ENCODE measurements around the gene SYNM.
A peak's percentile ranks its signal among the peaks of the same experiment; 100 is the strongest.

SYNM gene

DNA sequence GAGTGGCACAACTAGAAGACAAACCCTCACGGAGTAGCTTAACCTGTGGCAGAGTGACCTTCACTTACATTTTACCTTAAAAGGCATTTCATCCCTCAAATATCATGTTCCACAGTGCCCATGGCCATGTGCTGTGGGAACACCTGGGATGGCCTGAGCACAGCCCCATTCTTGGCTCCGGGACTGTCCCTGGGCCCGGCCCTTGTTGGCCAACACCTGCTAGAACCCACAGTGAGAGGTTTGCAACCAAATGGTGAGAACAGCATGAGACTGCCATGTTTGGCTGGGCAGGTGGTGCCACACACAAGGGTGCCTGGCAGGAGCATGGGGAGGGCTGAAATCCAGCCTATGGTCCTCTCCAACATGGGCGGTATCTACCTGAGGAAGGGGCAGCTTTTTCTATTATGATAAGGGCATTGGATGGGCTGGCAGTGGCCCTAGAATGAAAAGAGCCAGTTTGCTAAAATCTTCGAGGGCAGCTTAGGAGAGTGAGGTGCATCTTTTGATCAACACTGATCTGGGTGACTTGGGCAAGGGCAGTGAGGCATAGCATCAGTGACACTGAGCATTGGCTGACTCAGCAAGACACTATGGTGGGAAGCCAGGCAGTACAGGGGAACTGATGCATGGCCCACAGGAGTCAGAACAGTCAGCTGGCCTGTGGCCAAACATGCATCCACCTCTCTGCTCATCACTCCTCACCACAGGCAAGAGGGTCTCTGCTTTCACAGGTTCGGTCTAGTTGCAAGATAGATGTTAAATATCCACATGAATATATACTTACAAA is 53.9 kb downstream of the SYNM start:
- no peaks in the 10 kb centered on the region for H3K27me3 ChIP-seq (ENCODE audit: low read depth, low read length)
- no peak overlapping the region for H3K9ac ChIP-seq (ENCODE audit: low read length)
- H4K20me1 ChIP-seq (ENCODE audit: insufficient read depth, low read length), result no peaks in the 10 kb centered on the region
- no peak overlapping the region for H3K4me3 ChIP-seq (ENCODE audit: low read length)
- no peaks in the 10 kb centered on the region for H3K36me3 ChIP-seq (replicated peaks; ENCODE audit: low read depth, low read length)
- no peaks in the 10 kb centered on the region for H3K9me3 ChIP-seq (ENCODE audit: insufficient read depth, low read length)
- no peak for TF ChIP-seq EZH2phosphoT487 (IDR thresholded peaks at IDR 0.05; ENCODE audit: low read depth)
- TF ChIP-seq, protein P1, sequence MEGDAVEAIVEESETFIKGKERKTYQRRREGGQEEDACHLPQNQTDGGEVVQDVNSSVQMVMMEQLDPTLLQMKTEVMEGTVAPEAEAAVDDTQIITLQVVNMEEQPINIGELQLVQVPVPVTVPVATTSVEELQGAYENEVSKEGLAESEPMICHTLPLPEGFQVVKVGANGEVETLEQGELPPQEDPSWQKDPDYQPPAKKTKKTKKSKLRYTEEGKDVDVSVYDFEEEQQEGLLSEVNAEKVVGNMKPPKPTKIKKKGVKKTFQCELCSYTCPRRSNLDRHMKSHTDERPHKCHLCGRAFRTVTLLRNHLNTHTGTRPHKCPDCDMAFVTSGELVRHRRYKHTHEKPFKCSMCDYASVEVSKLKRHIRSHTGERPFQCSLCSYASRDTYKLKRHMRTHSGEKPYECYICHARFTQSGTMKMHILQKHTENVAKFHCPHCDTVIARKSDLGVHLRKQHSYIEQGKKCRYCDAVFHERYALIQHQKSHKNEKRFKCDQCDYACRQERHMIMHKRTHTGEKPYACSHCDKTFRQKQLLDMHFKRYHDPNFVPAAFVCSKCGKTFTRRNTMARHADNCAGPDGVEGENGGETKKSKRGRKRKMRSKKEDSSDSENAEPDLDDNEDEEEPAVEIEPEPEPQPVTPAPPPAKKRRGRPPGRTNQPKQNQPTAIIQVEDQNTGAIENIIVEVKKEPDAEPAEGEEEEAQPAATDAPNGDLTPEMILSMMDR (IDR thresholded peaks at IDR 0.05; ENCODE audit: low read depth, low read length), result no peak
- no peak overlapping the region for H3K4me2 ChIP-seq (ENCODE audit: low read length)
- no peak overlapping the region for H3K27ac ChIP-seq (ENCODE audit: low read length)
- H3K4me1 ChIP-seq (ENCODE audit: low read length), result peaks cover 9% of the 10 kb centered on the region
- no peak overlapping the region for H2AFZ ChIP-seq (ENCODE audit: low read depth, low read length)
- no peaks in the 10 kb centered on the region for H3K79me2 ChIP-seq (ENCODE audit: low read length)

DNA sequence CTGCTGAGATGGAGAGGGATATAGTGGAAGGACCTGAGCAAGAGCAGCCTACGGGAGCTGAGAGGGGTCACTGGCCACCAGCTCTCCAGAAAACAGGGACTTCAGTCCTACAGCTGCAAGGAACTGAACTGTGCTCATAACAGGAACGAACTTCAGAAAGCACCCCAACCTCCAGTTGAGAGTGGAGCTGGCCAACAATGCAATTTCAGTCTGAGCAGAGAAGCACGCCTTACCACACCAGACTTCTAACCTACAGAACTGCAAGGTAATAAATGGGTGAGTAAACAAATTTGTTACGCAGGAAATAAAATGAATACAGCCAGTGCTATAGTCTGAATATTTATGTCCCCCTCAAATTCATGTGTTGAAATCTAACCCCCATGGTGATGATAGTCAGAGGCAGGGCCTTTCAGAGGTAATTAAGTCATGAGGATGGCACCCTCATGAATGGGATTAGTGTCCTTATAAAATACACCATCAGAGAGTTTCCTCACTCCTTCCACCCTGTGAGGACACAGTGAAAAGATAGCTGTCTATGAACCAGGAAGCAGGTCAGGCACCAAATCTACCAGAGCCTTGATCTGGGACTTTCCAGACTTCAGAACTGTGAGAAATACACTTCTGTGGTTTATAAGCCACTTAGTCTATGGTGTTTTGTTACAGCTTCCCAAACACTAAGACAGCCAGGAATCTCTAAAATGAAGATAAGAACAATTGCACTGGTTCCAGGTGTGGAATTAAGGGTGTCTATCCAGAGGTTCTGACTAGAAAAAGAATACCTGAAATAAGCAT is 58.6 kb downstream of the SYNM start:
- no peak for TF ChIP-seq EZH2phosphoT487 (IDR thresholded peaks at IDR 0.05; ENCODE audit: low read depth)
- no peaks in the 10 kb centered on the region for H4K20me1 ChIP-seq (ENCODE audit: insufficient read depth, low read length)
- H3K36me3 ChIP-seq (replicated peaks; ENCODE audit: low read depth, low read length), result no peaks in the 10 kb centered on the region
- H3K27me3 ChIP-seq (ENCODE audit: low read depth, low read length), result no peaks in the 10 kb centered on the region
- H3K4me3 ChIP-seq (ENCODE audit: low read length), result no peak overlapping the region
- no peaks in the 10 kb centered on the region for H3K79me2 ChIP-seq (ENCODE audit: low read length)
- no peaks in the 10 kb centered on the region for H3K9me3 ChIP-seq (ENCODE audit: insufficient read depth, low read length)
- 0 out of 2 replicates have a peak overlapping the region, but pooled peaks have one; percentile 1 for H2AFZ ChIP-seq (ENCODE audit: low read depth, low read length)
- peak overlapping the region; percentile 10; the same call in 1 of the 2 replicates for H3K4me2 ChIP-seq (ENCODE audit: low read length)
- no peak overlapping the region for H3K27ac ChIP-seq (ENCODE audit: low read length)
- no peak overlapping the region for H3K9ac ChIP-seq (ENCODE audit: low read length)
- H3K4me1 ChIP-seq (ENCODE audit: low read length), result peaks cover 26% of the 10 kb centered on the region

DNA sequence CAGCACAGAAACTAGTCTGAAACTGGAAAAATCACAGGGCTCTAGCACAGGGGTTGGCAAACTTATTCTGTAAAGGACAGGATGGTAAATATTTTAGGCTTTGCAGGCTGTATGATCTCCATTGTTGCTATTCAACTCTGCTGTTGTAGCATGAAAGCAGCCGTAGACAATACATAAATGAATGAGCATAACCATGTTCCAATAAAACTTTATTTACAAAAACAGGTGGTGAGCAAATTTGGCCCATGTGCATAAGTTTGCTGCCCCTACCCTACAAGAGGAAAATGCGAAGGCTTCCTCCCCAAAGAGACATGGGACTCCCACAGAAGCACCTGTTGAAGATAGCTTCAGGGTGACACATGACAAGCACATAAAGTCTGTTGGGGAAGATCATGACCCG is 59.2 kb downstream of the SYNM start:
- Histone ChIP-seq H3K9ac (ENCODE audit: low read length) (no peak overlapping the region), H4K20me1 (ENCODE audit: insufficient read depth, low read length) (no peaks in the 10 kb centered on the region), H3K79me2 (ENCODE audit: low read length) (no peaks in the 10 kb centered on the region), H3K4me1 (ENCODE audit: low read length) (peaks cover 32% of the 10 kb centered on the region), H3K4me3 (ENCODE audit: low read length) (no peak overlapping the region), H3K27me3 (ENCODE audit: low read depth, low read length) (no peaks in the 10 kb centered on the region), H2AFZ (ENCODE audit: low read depth, low read length) (no peak overlapping the region), H3K36me3 (replicated peaks; ENCODE audit: low read depth, low read length) (no peaks in the 10 kb centered on the region), H3K9me3 (ENCODE audit: insufficient read depth, low read length) (no peaks in the 10 kb centered on the region), H3K4me2 (ENCODE audit: low read length) (peak overlapping the region; percentile 10; the same call in 1 of the 2 replicates), H3K27ac (ENCODE audit: low read length) (no peak overlapping the region)
- no peak for TF ChIP-seq EZH2phosphoT487 (IDR thresholded peaks at IDR 0.05; ENCODE audit: low read depth)
- TF ChIP-seq, protein P1 (IDR thresholded peaks at IDR 0.05; ENCODE audit: low read depth, low read length), result no peak

DNA sequence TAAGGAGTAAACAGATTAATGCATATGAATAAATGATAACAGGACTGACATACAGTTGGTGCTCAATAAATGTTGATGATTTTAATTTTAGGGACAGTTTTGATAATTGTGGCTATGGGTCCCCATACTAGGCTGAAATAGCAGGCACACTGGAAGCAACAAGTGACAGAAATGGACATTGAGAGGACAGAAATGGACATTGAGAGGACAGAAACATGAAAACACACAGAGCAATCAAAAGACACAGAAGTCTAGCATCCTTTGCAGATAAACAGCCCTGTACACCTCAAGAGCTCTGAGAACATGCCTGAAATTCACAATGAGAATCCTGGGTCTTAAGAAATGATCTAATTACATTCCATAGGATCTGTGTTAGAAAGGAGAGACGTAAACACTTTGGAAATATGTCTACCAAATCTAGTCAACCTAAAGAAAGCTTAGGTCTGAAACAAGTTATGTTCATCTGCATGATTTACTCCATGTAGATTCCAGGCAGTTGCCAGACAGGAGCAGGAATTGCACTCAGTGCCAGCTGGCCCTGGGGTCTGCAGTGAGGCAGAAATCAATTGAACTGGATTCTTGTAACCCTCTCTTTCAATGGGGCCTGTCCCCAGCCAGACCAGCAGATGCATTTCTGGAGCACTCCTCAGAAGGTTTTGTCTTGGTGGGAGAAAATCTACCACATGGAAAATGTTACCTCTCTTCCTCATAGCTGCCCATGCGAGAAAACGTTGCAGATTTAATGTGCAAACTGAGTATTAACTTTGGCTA is 60.3 kb downstream of the SYNM start:
- H3K27me3 ChIP-seq (ENCODE audit: low read depth, low read length), result no peaks in the 10 kb centered on the region
- no peak overlapping the region for H3K27ac ChIP-seq (ENCODE audit: low read length)
- no peak for TF ChIP-seq EZH2phosphoT487 (IDR thresholded peaks at IDR 0.05; ENCODE audit: low read depth)
- TF ChIP-seq, protein P1 (IDR thresholded peaks at IDR 0.05; ENCODE audit: low read depth, low read length), result no peak
- no peak overlapping the region for H3K4me3 ChIP-seq (ENCODE audit: low read length)
- no peaks in the 10 kb centered on the region for H4K20me1 ChIP-seq (ENCODE audit: insufficient read depth, low read length)
- no peak overlapping the region for H3K4me2 ChIP-seq (ENCODE audit: low read length)
- H3K4me1 ChIP-seq (ENCODE audit: low read length), result peaks cover 35% of the 10 kb centered on the region
- H2AFZ ChIP-seq (ENCODE audit: low read depth, low read length), result no peak overlapping the region
- no peaks in the 10 kb centered on the region for H3K9me3 ChIP-seq (ENCODE audit: insufficient read depth, low read length)
- H3K79me2 ChIP-seq (ENCODE audit: low read length), result no peaks in the 10 kb centered on the region
- H3K9ac ChIP-seq (ENCODE audit: low read length), result no peak overlapping the region
- no peaks in the 10 kb centered on the region for H3K36me3 ChIP-seq (replicated peaks; ENCODE audit: low read depth, low read length)
